OCI-M1 (cell line): Measurements from ENCODE around the gene ATG4D.

Experiments used
- DNase-seq: peaks from one replicate; lab custom pipeline; 2025; lab: John Stamatoyannopoulos, UW

ATG4D gene

DNA sequence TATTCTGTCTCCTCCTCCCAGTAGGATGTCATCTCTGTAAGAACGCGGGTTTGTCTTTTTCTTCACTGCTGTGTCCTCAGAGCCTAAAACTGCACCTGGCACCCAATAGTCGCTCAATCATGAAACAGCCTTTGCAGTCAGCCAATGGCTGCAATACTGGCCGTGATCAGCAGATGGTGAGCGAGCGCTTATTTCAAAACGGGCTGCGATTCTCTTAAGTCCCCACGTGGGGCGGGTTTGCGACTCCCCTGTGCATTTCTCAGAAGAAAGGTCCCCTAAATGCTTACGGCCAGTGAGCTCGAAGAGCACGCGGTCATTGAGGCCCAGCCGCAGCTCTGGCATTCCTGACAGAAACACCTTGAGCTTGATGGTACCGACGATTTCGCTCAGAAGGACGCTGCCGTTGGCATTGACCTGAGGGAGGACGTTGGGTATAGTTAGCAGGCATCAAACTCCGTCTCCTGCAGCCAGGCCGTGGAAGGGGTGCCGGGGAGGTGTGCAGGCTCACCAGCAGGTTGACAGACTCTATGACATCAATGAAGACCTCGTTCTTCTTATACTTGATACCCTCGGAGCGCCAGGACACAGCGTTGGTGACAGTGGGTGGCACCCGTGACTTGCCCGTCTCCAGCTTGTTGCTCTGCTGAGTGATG lies 37.4 kb downstream of the ATG4D start:
- DNase-seq: peak; percentile 100

DNA sequence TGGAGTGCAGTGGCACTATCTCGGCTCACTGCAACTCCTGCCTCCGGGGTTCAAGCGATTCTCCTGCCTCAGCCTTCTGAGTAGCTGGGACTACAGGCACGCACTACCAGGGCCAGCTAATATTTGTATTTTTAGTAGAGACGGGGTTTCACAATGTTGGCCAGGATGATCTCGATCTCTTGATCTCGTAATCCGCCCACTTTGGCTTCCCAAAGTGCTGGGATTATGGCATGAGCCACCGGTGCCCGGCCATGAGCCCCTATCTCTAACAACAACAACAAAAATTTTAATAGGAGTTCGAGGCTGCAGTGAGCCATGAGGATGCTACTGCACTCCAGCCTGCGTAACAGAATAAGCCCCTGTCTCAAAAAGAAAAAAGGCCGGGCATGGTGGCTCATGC lies 38.4 kb downstream of the ATG4D start:
- DNase-seq: no peak

DNA sequence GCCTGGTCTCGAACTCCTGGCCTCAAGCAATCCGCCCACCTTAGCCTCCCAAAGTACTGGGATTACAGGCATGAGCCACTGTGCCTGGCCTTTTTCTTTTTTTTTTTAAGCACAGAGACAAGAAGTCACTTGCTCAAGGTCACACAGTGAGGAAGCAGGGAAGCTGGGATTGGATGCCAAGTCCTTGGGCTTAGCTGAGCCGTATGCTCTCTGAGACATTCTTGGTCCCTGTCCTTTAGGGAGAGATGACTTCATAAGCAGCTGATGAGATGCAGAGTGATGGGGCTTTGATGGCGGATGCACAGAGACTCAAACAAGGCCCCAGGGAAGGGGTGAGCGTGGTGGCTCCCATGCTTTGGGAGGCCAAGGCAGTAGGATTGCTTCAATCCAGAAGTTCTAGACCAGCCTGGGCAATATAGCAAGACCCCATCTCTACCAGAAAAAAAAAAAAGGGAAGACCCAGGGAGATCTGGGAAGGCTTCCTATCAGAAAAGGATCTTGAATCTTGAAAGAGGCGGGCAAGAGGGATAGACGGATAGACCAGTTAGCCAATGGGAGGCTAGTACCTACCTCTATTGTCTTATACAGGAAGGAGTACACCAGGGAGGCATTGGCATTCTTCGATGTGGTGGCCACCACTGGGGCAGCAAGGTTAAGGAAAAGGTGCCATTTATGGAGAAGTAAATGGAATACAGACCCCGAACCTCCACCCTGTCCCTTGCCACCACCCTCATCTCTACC lies 39.5 kb downstream of the ATG4D start:
- peak; percentile 50 for DNase-seq

DNA sequence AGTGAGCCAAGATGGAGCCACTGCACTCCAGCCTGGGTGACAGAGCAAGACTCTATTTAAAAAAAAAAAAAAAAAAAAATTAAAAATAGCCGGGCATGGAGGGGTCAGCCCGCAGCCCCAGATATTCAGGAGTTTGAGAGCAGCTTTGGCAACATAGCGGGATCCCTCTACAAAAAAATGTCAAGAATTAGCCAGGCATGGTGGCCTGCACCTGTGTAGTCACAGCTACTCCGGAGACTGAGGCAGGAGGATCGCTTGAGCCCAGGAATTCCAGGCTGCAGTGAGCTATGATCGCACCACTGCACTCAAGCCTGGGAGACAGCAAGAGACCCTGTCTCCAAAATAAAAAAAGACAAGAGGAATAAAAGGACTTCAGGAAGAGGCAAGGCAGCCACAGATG lies 42.7 kb downstream of the ATG4D start:
- no peak for DNase-seq

DNA sequence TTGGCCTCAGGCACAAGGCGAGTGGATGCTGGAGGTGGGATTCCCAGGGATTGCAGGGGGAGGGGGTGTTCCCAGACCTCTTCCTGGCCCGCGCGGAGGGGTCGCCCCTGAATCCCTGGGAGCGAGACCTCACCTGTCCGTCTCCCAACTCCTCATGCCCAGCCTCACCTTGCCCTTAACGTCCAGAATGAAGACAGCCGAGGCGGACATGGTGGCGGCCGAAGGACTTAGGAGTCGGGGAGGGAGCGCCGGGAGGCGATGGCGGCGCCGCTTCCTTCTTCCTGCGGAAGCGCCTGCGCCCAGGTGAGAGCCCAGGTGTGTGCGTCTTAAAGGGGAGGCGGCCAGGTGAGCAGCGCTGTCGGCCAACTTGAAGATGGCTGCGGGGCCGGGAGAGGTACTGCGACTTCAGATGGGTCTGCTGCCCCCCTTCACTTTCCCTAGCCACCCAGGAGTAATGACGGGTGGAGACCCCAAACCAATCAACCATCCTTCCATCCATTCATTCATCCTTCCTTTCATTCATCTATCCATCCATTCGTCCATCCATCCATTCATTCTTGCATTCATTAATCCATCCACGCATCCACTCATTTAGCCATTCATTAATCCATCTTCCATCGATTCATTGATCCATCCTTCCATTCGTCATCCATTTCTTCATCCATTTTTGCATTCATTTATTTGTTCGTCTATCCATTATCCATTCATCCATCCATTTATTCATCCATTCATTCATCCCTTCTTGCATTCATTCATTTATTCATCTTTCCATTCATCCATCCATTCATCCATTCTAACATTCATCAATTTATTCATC lies 43.5 kb downstream of the ATG4D start, which contains the start of gene AP1M2:
AP1M2 (minus strand) TSS at position 291 of the 817 bp plus-strand sequence; CDS start at position 210, 81 bp downstream.
- no peak for DNase-seq

DNA sequence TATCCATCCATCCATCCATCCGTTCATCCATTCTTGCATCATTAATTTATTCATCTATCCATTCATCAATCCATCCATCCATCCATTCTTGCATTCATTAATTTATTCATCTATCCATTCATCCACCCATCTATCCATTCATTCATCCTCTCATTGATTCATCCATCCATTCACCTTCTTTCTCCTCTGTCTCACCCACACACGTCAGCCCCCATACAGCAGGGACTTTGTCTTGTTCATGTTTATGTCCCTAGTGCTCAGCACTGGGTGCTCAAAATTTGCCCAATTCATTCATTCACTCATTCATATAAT lies 44.1 kb downstream of the ATG4D start:
- DNase-seq: no peak

DNA sequence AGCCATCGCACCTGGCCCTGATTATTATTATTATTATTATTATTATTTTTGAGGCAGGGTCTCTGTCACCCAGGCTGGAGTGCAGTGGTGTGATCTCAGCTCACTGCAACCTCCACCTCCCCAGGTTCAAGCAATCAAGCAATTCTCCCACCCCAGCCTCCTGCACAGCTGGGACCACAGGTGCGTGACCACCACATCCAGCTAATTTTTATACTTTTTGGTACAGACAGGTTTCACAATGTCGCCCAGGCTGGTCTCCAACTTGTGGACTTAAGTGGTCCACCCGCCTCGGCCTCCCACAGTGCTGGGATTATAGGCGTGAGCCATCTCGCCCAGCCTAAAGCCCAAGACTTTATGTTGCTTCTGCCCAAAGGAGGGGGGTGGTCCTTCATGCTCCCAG lies 49.4 kb downstream of the ATG4D start:
- no peak for DNase-seq

DNA sequence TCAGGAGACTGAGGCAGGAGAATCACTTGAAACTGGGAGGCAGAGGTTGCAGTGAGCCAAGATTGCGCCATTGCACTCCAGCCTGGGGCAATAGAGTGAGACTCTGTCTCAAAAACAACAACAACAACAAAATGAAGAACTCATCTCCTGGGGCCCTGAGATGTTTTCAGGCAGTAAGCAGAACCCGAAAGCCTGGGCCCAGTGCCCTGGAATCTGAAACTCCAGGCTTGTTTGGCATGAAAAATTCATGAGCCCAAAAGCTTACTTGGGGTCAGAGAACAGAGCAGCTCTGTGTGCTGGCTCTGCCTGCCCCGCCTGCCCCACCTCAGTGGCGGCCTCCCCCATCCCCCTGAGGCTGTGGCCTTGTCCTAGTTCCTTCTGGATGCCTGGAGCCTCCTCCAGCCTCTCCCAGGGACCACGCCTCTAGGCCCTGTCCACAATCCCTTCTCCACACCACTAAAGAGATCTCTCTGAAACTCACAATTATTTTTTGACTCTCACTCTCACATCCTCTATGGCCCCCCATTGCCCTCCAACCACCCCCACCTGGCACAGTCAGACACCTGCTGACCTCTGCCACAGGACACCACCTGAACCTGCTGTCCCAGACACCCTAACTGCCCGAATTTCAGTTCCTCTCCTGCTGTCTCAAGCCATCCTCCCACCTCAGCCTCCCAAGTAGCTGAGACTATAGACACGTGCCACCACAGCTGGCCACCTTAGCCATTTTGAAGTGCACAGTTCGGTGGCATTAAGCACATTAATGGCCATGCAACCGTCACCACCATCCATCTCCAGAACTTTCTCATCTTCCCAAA lies 50.3 kb downstream of the ATG4D start:
- no peak for DNase-seq

DNA sequence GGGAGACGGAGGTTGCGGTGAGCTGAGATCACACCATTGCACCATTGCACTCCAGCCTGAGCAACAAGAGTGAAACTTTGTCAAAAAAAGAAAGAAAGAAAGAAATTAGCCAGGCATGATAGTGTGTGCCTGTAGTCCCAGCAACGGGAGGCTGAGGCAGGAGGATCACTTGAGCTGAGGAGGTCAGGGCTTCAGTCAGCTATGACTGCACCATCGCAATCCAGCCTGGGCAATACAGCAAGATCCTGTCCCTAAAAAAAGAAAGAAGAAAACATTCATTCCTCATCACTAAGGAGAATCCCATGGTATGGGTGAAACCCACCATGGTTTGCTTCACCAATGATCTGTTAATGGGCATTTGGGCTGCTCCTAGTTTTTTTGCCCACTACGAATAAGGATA lies 56.4 kb downstream of the ATG4D start:
- DNase-seq: no peak

DNA sequence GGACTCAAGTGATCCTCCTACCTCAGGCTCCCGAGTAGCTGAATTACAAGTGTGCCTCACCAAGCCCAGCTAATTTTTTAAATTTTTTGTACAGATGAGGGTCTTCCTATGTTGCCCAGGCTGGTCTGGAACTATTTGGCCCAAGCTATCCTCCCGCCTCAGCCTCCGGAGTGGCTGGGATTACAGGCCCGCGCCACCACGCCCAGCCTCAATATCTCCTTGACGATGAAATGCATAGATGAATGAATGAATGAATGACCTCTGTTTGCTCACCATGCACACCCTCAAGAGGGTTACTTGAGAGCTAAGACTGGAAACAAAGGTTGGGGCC lies 58.3 kb downstream of the ATG4D start:
- DNase-seq: no peak

DNA sequence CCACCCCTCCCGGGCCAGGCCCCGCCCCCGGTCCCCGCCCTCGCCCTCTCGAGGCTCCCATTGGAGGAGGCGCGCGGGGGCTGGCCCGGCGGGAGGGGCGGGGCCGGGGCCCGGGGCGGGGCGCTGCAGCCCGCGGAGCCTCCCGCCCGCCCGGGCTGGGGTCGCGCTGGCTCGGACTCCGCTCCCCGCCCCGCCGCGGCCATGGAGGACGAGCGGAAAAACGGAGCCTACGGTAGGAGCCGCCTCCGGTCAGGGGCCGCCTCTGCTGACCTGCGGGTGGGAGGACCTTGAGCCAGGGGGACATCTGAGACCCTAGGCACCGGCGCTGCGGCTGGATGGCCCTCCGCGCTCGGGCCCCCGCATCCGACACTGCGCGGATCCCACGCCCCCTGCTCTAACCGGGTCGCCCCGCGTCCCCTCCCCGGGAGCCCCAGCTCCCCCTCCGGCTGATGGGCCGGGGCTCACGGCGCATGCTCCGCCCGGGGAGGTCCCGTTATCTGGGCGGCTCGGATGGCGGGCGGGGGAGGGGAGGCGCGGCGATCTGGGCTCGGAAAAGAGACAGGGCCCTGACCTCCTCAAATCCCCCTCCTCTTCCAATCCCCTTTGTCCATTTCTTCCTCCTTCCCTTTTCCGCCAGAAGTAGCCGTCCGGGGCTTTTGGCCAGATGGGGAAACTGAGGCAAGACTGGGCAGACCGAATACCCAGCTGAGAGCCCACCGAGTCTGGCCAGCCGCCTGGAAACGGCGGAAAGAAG lies 58.8 kb downstream of the ATG4D start:
- DNase-seq: peak; percentile 97
